ENCODE data around the gene ATP23. TPM values are rescaled to one million over a fixed set of nuclear protein-coding genes. Genes with fewer than 3 reads are reported as not detected.

The ATP23 gene
- total RNA-seq, 1 experiment from 2014 or later = 10.3 TPM

DNA sequence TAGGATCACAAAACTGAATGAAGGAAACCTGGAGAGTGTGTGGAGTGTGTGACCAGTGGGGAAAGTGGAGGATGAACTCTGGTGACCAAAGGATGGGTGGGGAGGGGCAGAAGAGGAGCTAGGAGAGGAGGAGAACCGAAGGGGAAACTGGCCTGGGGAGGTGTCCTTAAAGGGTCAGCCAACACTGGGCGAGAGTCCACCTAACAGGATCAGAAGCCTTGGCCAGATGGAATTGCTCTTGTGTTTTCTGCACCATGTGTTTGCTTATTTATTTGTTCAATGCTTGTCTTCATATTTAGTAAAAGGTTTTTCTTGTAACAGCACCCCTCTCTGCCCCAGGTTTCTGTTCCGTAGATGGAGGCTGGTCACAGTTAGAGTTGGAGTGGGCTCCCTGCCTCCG lies 34.5 kb upstream of the ATP23 start:
- ATAC-seq (no peak), DNase-seq (ENCODE audit: low read depth, low spot score) (no peak)
- BruUV-seq (replicated peaks) = no TSS peak
- intact Hi-C loops (cut with micrococcal nuclease; ENCODE audit: unreplicated experiment) = no loop called here
- POLR2A ChIA-PET = no interaction called here
- Histone ChIP-seq H3K27ac (ENCODE audit: low read length) (no peak overlapping the region), H3K36me3 (ENCODE audit: control insufficient read depth, insufficient read depth, low read length) (no peaks in the 10 kb centered on the region), H3K4me1 (ENCODE audit: control insufficient read depth, insufficient read depth, low read length) (peaks cover 3% of the 10 kb centered on the region; the same call in 1 of the 2 replicates), H3K9me3 (ENCODE audit: control insufficient read depth, insufficient read depth, low read depth, low read length) (no peaks in the 10 kb centered on the region), H3K4me3 (ENCODE audit: low read depth in 2 of 2, low read length in 2 of 2) (no peak overlapping the region), H3K27me3 (ENCODE audit: control insufficient read depth, insufficient read depth, low read length) (no peaks in the 10 kb centered on the region)
- TF ChIP-seq, protein P1, sequence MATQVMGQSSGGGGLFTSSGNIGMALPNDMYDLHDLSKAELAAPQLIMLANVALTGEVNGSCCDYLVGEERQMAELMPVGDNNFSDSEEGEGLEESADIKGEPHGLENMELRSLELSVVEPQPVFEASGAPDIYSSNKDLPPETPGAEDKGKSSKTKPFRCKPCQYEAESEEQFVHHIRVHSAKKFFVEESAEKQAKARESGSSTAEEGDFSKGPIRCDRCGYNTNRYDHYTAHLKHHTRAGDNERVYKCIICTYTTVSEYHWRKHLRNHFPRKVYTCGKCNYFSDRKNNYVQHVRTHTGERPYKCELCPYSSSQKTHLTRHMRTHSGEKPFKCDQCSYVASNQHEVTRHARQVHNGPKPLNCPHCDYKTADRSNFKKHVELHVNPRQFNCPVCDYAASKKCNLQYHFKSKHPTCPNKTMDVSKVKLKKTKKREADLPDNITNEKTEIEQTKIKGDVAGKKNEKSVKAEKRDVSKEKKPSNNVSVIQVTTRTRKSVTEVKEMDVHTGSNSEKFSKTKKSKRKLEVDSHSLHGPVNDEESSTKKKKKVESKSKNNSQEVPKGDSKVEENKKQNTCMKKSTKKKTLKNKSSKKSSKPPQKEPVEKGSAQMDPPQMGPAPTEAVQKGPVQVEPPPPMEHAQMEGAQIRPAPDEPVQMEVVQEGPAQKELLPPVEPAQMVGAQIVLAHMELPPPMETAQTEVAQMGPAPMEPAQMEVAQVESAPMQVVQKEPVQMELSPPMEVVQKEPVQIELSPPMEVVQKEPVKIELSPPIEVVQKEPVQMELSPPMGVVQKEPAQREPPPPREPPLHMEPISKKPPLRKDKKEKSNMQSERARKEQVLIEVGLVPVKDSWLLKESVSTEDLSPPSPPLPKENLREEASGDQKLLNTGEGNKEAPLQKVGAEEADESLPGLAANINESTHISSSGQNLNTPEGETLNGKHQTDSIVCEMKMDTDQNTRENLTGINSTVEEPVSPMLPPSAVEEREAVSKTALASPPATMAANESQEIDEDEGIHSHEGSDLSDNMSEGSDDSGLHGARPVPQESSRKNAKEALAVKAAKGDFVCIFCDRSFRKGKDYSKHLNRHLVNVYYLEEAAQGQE (IDR thresholded peaks at IDR 0.05; ENCODE audit: insufficient read depth in 1 of 2, low read depth in 2 of 2, low read length in 1 of 2) = no peak
- TF ChIP-seq POLR2AphosphoS5 (IDR thresholded peaks at IDR 0.05; ENCODE audit: low read depth, low read length) (no peak), TCF7L2 (IDR thresholded peaks at IDR 0.05; ENCODE audit: low read depth, low read length) (no peak), SIN3A (IDR thresholded peaks at IDR 0.05; ENCODE audit: borderline replicate concordance, insufficient read depth, low read depth, low read length) (no peak)
- TF ChIP-seq, protein P2, sequence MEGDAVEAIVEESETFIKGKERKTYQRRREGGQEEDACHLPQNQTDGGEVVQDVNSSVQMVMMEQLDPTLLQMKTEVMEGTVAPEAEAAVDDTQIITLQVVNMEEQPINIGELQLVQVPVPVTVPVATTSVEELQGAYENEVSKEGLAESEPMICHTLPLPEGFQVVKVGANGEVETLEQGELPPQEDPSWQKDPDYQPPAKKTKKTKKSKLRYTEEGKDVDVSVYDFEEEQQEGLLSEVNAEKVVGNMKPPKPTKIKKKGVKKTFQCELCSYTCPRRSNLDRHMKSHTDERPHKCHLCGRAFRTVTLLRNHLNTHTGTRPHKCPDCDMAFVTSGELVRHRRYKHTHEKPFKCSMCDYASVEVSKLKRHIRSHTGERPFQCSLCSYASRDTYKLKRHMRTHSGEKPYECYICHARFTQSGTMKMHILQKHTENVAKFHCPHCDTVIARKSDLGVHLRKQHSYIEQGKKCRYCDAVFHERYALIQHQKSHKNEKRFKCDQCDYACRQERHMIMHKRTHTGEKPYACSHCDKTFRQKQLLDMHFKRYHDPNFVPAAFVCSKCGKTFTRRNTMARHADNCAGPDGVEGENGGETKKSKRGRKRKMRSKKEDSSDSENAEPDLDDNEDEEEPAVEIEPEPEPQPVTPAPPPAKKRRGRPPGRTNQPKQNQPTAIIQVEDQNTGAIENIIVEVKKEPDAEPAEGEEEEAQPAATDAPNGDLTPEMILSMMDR (IDR thresholded peaks at IDR 0.05) = no peak
- CTCF ChIA-PET = interaction anchor here (0.6 kb wide), 1 partner anchor 10 kb away, joined by 4 read pairs; no protein-coding TSS in a partner anchor
- in situ Hi-C loops (cut with HindIII; ENCODE audit: low pct_unique_long_range_greater_than_20kb, low sequenced_read_pairs) = no loop called here

DNA sequence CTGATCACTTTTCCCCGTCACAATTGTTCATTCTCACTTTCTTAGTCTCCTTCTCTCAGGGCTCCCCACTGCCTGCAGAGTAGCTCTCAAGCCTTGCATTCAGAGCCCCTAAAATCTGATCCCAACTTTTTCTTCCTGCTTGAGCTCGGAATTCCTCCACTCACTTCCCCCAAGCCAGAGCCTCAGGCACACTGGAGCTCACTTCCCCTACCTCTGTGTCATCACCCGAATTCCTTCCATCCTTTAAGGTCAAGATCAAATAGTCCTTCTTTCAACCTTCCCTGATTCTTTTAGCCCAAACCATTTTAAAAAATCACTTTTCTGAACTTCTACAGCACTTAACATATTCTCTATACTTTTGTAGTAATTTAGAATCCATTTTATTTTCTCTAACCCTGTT lies 34.1 kb upstream of the ATP23 start:
- CTCF ChIA-PET = interaction anchor here (0.6 kb wide), 1 partner anchor 10 kb away, joined by 4 read pairs; no protein-coding TSS in a partner anchor
- POLR2A ChIA-PET = no interaction called here
- DNase-seq (ENCODE audit: low read depth, low spot score) (no peak), ATAC-seq (no peak)
- no TSS peak for BruUV-seq (replicated peaks)
- no peaks in the 10 kb centered on the region for H3K27me3 ChIP-seq (ENCODE audit: control insufficient read depth, insufficient read depth, low read length)
- no peak overlapping the region for H3K4me3 ChIP-seq (ENCODE audit: low read depth in 2 of 2, low read length in 2 of 2)
- H3K36me3 ChIP-seq (ENCODE audit: control insufficient read depth, insufficient read depth, low read length) = no peaks in the 10 kb centered on the region
- H3K9me3 ChIP-seq (ENCODE audit: control insufficient read depth, insufficient read depth, low read depth, low read length) = no peaks in the 10 kb centered on the region
- H3K4me1 ChIP-seq (ENCODE audit: control insufficient read depth, insufficient read depth, low read length) = peaks cover 3% of the 10 kb centered on the region; the same call in 1 of the 2 replicates
- no peak overlapping the region for H3K27ac ChIP-seq (ENCODE audit: low read length)
- intact Hi-C loops (cut with micrococcal nuclease; ENCODE audit: unreplicated experiment) (no loop called here), in situ Hi-C loops (cut with HindIII; ENCODE audit: low pct_unique_long_range_greater_than_20kb, low sequenced_read_pairs) (no loop called here)
- TF ChIP-seq TCF7L2 (IDR thresholded peaks at IDR 0.05; ENCODE audit: low read depth, low read length) = no peak
- TF ChIP-seq, protein P2 (IDR thresholded peaks at IDR 0.05) = no peak
- TF ChIP-seq, protein P1 (IDR thresholded peaks at IDR 0.05; ENCODE audit: insufficient read depth in 1 of 2, low read depth in 2 of 2, low read length in 1 of 2) = no peak
- no peak for TF ChIP-seq SIN3A (IDR thresholded peaks at IDR 0.05; ENCODE audit: borderline replicate concordance, insufficient read depth, low read depth, low read length)
- TF ChIP-seq POLR2AphosphoS5 (IDR thresholded peaks at IDR 0.05; ENCODE audit: low read depth, low read length) = no peak
